Endothelial cell of umbilical vein (primary cell): ENCODE measurements around the gene STK11IP. TPM values are rescaled to one million over a fixed set of nuclear protein-coding genes. Genes with fewer than 3 reads are reported as not detected.

ENCODE experiments used
- BruUV-seq: library from RNA; stranded (reverse); fragments of 400-500 nt; replicated peaks from 2 replicates; lab custom pipeline; 2021; lab: Mats Ljungman, UMichigan
- CTCF ChIA-PET: fragments of 300-600, 350-600 bp; sonication (Branson Sonifier 250); formaldehyde crosslinking; loops from one replicate; lab custom pipeline; 2021; ENCODE audit warnings: antibody characterized with exemption, inconsistent platforms; lab: Charles Lee
- POLR2A ChIA-PET: fragments of 300-600, 350-600 bp; sonication (Branson Sonifier 250); formaldehyde crosslinking; loops from one replicate; lab custom pipeline; 2021; ENCODE audit warnings: antibody characterized with exemption, inconsistent platforms; lab: Charles Lee
- DNase-seq: peaks from one replicate; pipeline ENCODE4 v3.0.0-alpha.2; 2011; ENCODE audit warnings: low read depth, low spot score
- FAIRE-seq: peaks from 2 replicates; lab custom pipeline; 2011; peaks lifted over from hg19 to GRCh38; lab: Jason Lieb, UNC
- H2AFZ ChIP-seq: 2 replicates; pipeline ENCODE4 v1.6.0; 2012; ENCODE audit warnings: low read depth, low read length, control low read depth, inconsistent platforms
- H3K27ac ChIP-seq: 2 replicates; pipeline ENCODE4 v1.5.1; 2011; ENCODE audit warnings: low read depth, mild to moderate bottlenecking, control low read depth, low read length, moderate library complexity; ENCODE audit not compliant: insufficient read depth
- H3K27me3 ChIP-seq, 2 experiments: 2 replicates each; pipeline versions ENCODE4 v1.6.0 to v1.6.1; 2011; ENCODE audit warnings: low read length in 2 of 2, mixed read lengths in 1 of 2; ENCODE audit not compliant: control insufficient read depth in 2 of 2, insufficient read depth in 2 of 2
- H3K36me3 ChIP-seq, 2 experiments: 2 replicates in 1 of 2; 3 replicates in 1 of 2; pipeline ENCODE4 v1.5.1; 2011; ENCODE audit warnings: low read length in 2 of 2, mild to moderate bottlenecking in 1 of 2, moderate library complexity in 1 of 2; ENCODE audit not compliant: control insufficient read depth in 2 of 2, insufficient read depth in 2 of 2; ENCODE audit errors: extremely low read depth in 1 of 2
- H3K4me1 ChIP-seq: 3 replicates; pipeline ENCODE4 v1.5.1; 2011; ENCODE audit warnings: mild to moderate bottlenecking, low read length; ENCODE audit not compliant: control insufficient read depth, insufficient read depth; ENCODE audit errors: extremely low read depth
- H3K4me2 ChIP-seq: 2 replicates; pipeline ENCODE4 v1.6.1; 2011; ENCODE audit warnings: low read length, control low read depth, mixed read lengths; ENCODE audit not compliant: insufficient read depth
- H3K4me3 ChIP-seq, 3 experiments: fragments of 200-600 bp in 1 of 3; sonication (generic), shearing (Covaris generic) in 1 of 3; replicated peaks in 1 of 3; 2 replicates each; pipeline ENCODE4 v1.5.1; 2011 to 2016; ENCODE audit warnings: control low read depth in 3 of 3, low read length in 3 of 3, mild to moderate bottlenecking in 2 of 3, inconsistent platforms in 1 of 3, low read depth in 1 of 3, moderate library complexity in 1 of 3; ENCODE audit not compliant: insufficient read depth in 1 of 3
- H3K79me2 ChIP-seq: 2 replicates; pipeline ENCODE4 v1.6.0; 2012; ENCODE audit warnings: low read length, inconsistent platforms; ENCODE audit not compliant: control insufficient read depth, insufficient read depth
- H3K9ac ChIP-seq: replicated peaks from 2 replicates; pipeline ENCODE3; 2011; ENCODE audit warnings: low read length, control low read depth; ENCODE audit not compliant: insufficient read depth; ENCODE audit errors: extremely low read depth
- H3K9me1 ChIP-seq: replicated peaks from 3 replicates; pipeline ENCODE4 v1.6.0; 2011; ENCODE audit warnings: mild to moderate bottlenecking, low read length; ENCODE audit not compliant: control insufficient read depth, insufficient read depth; ENCODE audit errors: extremely low read depth
- H3K9me3 ChIP-seq: replicated peaks from 2 replicates; pipeline ENCODE4 v1.5.1; 2012; ENCODE audit warnings: low read length, inconsistent platforms; ENCODE audit not compliant: control insufficient read depth, insufficient read depth
- H4K20me1 ChIP-seq: replicated peaks from 2 replicates; pipeline ENCODE3; 2011; ENCODE audit warnings: mild to moderate bottlenecking, low read length; ENCODE audit not compliant: control insufficient read depth, insufficient read depth; ENCODE audit errors: extremely low read depth
- CTCF ChIP-seq, 2 donors: IDR thresholded peaks; 1 replicate in 1 of 2; 2 replicates in 1 of 2; pipeline ENCODE4 v1.5.1; 2011; ENCODE audit warnings: low read length in 2 of 2, mild to moderate bottlenecking in 2 of 2, moderate library complexity in 2 of 2, control low read depth in 1 of 2, inconsistent platforms in 1 of 2, low read depth in 1 of 2; ENCODE audit not compliant: insufficient read depth in 1 of 2; ENCODE audit errors: extremely low read depth in 1 of 2
- EZH2 ChIP-seq: IDR thresholded peaks from 2 replicates; pipeline ENCODE4 v1.6.1; 2012; ENCODE audit warnings: borderline replicate concordance, low read depth, mild to moderate bottlenecking, moderate library complexity, low read length, inconsistent platforms; ENCODE audit not compliant: severe bottlenecking
- FOS ChIP-seq: IDR thresholded peaks from 2 replicates; pipeline ENCODE4 v1.6.1; 2011; ENCODE audit warnings: mild to moderate bottlenecking, low read length, moderate library complexity, borderline replicate concordance; ENCODE audit not compliant: insufficient read depth
- GATA2 ChIP-seq: IDR thresholded peaks from 2 replicates; pipeline ENCODE4 v1.7.0; 2011; ENCODE audit warnings: low read depth, mild to moderate bottlenecking, moderate library complexity, mixed read lengths, low read length; ENCODE audit not compliant: insufficient read length, insufficient read depth
- JUN ChIP-seq: IDR thresholded peaks from 2 replicates; pipeline ENCODE4 v1.6.1; 2011; ENCODE audit warnings: borderline replicate concordance, low read depth; ENCODE audit not compliant: insufficient read length, insufficient read depth
- MAX ChIP-seq: IDR thresholded peaks from 2 replicates; pipeline ENCODE4 v1.6.1; 2011; ENCODE audit not compliant: insufficient read depth, insufficient read length
- MYC ChIP-seq: IDR thresholded peaks from one replicate; pipeline ENCODE4 v1.6.1; 2011; ENCODE audit warnings: mild to moderate bottlenecking, low read depth, low read length
- POLR2A ChIP-seq: IDR thresholded peaks from 2 replicates; pipeline ENCODE4 v1.6.1; 2012; ENCODE audit warnings: low read depth, mild to moderate bottlenecking, control low read depth, low read length
- POLR2AphosphoS5 ChIP-seq: IDR thresholded peaks from 2 replicates; pipeline ENCODE4 v1.6.1; 2012; ENCODE audit warnings: low read depth, mild to moderate bottlenecking, control low read depth, low read length, moderate library complexity; ENCODE audit not compliant: insufficient read depth
- dilution Hi-C: fragments of 300-500 bp; cut with MboI; formaldehyde crosslinking; loops from one replicate; pipeline ENCODE4 v1.15.0; 2019; ENCODE audit warnings: low sequenced_read_pairs; ENCODE audit not compliant: extremely low pct_ligation_motif_present
- intact Hi-C: fragments of 100-400 bp; cut with micrococcal nuclease; formaldehyde crosslinking; loops from one replicate; pipeline ENCODE4 v1.10.0; 2022
- polyA plus RNA-seq, 4 experiments: library from polyadenylated mRNA; depleted of rRNA in 3 of 4; stranded (reverse) in 3 of 4; unstranded in 1 of 4; fragments of >200 nt; gene quantifications; 2 replicates each; pipeline versions ENCODE4 v1.2.1 to v1.2.3, GENCODE V29; 2011 to 2012; ENCODE audit warnings: missing spikeins in 1 of 4
- total RNA-seq: library from RNA; stranded (reverse); gene quantifications from 2 replicates; pipeline ENCODE4 v1.2.3, GENCODE V29; 2021

Gene STK11IP
- total and polyA plus RNA-seq, 2 donors (not counting 3 experiments of a cell fraction or from before 2014, with no cell fraction given), result 17.7 to 19.2 TPM

GRCh38 chr2:219620546-219620945 is 22.9 kb downstream of the STK11IP start:
- H3K79me2 ChIP-seq, result no peaks in the 10 kb centered on the region
- DNase-seq, result no peak
- no peak overlapping the region for H3K9ac ChIP-seq
- BruUV-seq, result no TSS peak
- H3K4me1 ChIP-seq, result no peaks in the 10 kb centered on the region
- no peak for TF ChIP-seq JUN
- TF ChIP-seq MYC, result no peak
- no peak for TF ChIP-seq MAX
- no peak for TF ChIP-seq CTCF (IDR thresholded peaks at IDR 0.05; ENCODE audit: extremely low read depth in 1 of 2, insufficient read depth in 1 of 2, low read depth in 1 of 2, low read length in 2 of 2)
- TF ChIP-seq EZH2, result no peak
- no peak for TF ChIP-seq POLR2AphosphoS5
- TF ChIP-seq FOS, result no peak
- TF ChIP-seq GATA2, result no peak
- no peak for TF ChIP-seq POLR2A
- intact Hi-C loops (no loop called here), dilution Hi-C loops (no loop called here)
- H3K36me3 ChIP-seq, result peaks cover 0 to 5% of the 10 kb centered on the region in 2 experiments
- H3K27ac ChIP-seq, result no peak overlapping the region
- H3K4me2 ChIP-seq, result no peak overlapping the region
- ChIA-PET CTCF (interaction anchor here (1.3 kb wide), 1 partner anchor 111 kb away, joined by 5 read pairs; no protein-coding TSS in a partner anchor), POLR2A (no interaction called here)
- peaks cover 2 to 5% of the 10 kb centered on the region in 2 experiments for H3K27me3 ChIP-seq
- no peaks in the 10 kb centered on the region for H3K9me1 ChIP-seq
- H2AFZ ChIP-seq, result no peak overlapping the region
- no peaks in the 10 kb centered on the region for H4K20me1 ChIP-seq
- H3K9me3 ChIP-seq, result no peaks in the 10 kb centered on the region
- H3K4me3 ChIP-seq, result no peak overlapping the region
- no peak for FAIRE-seq
